Stimulated activated CD4-positive, alpha-beta T cell treated with anti-CD3 and anti-CD28 coated beads, TNF-alpha, amount 100 ng/mL, for 1 hour (primary cell): ENCODE results near the gene TBC1D14.

Experiments used
- DNase-seq, 3 donors: peaks; one replicate each; pipeline ENCODE4 v3.0.0-alpha.2; 2020; ENCODE audit warnings: low read depth in 3 of 3, low spot score in 1 of 3

TBC1D14 gene

DNA sequence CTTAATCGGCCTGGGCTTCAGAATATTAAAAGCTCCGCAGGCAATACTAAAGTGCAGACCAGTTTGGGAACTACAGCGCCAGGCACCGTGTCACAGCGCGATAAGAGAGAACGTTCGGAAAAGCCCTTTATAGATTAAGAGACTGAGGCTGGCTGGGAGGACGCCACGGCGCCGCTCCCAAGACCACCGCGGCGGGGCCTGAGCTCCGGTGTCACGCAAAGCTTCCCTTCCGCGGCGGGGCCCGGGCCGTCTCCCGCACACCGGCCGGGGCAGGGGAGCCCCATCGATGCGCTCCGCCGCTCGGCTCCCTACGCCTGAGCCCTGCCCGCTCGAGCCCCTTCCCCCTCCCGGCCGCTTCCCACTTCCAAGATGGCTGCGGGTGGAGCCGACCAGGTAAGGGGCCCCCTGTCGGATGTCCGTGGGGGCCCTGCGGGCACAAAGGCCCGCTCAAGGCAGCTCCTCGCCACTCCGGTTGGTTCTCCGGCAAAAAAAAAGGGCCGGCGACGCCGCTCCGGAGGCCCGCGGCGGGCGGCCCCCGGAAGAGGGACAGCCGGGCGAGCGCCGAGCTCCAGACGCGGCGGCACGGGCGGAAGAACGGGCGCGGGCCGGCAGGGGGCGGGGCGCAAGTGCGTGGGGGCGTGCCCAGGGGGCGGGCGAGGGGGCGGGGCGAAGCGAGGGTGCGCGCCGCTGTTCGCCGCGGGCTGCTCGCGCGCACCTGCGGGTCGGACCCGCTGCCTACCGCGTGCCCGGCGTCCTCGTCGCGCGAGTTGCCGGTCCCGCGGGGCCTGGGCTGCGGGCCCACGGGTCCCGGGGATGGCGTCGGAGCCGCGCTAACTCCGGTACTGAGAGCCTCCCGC is at the start of gene TBC1D14:
Gene TBC1D14, plus strand, starts transcription at position 714 of the 857 bp plus-strand sequence. CDS start 13,564 bp downstream, outside the sequence.
- DNase-seq, result peak; percentile 70 to 84 (median 76)

DNA sequence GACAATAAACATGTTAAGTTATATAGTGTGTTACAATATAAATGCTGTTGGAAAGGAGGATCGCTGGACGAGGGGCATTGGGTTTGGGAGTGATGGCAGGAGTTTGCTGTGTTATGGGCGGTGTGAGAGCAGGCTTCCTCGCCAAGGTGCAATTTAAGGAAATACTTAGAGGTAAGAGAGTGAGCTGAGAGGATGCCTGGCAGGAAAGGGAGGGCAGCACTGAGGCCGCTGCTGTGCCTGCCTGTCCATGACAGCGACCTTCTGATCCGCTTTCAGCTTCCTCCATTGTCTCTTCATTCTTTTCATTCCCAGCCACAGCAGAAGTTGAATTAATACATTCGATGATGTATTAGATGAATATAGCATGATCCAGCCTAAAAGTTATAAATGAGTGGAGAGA is 41.2 kb upstream of the TBC1D14 start:
- no peak for DNase-seq

GRCh38 chr4:6869944-6870343 is 39.7 kb upstream of the TBC1D14 start:
- DNase-seq, result no peak

GRCh38 chr4:6873291-6873690 is 36.3 kb upstream of the TBC1D14 start:
- no peak for DNase-seq

GRCh38 chr4:6873792-6874461 is 35.7 kb upstream of the TBC1D14 start:
- peak; percentile 54 to 72 (median 56) for DNase-seq

GRCh38 chr4:6874981-6875380 is 34.6 kb upstream of the TBC1D14 start:
- DNase-seq, result no peak

GRCh38 chr4:6875431-6875831 is 34.2 kb upstream of the TBC1D14 start:
- no peak for DNase-seq

- no peak for DNase-seq
These were observed 33.2 kb upstream of the TBC1D14 start for GRCh38 chr4:6876440-6876839.

DNA sequence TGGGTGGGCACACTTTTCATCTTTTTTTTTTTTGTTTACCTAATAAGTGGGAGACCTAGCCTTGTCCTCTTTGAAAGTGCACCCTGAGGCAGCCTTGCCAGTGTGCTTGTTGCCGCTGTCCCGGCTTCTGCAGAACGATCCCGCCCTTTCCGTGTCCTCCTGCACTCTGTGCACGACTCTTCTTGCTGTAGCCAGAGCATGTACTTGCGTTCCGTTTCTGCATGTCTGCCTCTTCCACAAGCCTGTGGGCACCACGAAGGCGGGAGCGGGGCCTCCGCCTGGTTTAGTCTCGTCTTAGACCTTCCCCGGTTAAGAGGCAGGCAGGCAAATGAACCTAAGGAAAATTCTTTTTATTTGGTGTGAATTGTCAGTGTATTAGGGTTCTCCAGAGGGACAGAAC is 32.6 kb upstream of the TBC1D14 start:
- no peak for DNase-seq

GRCh38 chr4:6878451-6879059 is 31.1 kb upstream of the TBC1D14 start:
- no peak for DNase-seq

DNA sequence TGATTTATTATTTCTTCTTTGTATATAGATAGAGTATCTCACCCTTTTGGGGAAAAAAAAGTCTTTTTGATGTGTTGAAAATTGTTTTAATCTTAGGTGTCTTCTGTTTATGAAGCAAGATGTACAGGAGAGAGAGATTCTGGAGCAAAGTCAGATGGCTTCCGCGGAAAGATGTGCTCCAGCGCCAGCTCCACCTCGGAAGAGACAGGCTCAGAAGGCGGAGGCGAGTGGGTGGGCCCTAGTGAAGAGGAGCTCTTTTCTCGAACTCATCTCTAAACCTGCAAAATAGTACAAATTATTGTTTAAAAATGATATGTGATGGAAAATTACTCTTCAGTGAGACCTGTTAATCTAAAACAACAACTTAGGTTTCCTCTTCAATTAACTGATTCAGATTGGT is 28.9 kb upstream of the TBC1D14 start:
- no peak for DNase-seq

DNA sequence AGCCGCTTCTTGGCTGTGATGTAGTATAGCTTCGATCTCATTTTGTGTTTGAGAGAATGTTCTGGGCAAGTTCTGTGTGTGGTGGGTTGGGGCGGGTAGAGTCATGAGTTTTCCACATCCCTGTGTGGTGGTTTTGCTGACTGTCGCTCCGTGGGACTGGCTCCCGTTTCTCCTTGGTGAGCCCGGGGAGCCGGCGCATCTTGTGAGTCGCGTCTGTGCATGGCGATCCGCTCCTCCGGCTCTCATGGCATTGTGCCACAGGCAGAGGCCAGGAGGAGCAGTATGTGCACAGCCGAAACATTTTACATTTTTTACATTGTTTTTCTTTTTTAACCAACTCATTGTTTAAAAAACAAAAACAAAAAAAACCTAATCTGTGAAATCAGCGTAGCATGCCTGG is 27.7 kb upstream of the TBC1D14 start:
- no peak for DNase-seq

DNA sequence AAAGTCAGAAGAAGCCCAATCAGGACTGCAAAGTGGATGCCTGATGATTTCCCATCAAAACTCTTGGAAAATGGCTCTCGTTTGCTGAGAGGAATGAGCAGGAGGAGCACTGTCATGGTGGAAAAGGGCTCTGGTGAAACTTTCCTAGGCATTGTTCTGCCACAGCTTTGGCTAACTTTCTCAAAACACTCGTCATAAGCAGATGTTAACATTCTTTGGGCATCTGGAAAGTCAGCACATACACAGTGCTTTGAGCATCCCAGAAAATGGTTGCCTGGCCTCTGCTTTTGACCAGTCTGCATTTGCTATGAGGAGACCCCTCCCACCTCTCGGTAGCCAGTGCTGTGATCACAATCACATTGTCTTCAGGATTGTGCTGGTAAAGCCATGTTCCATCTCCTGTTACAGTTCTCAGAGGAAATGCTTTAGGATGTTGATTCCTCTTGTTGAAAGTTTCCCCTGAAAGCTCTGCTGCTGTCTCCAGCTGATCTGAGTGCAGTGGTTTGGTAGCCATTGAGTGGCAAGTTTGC is 25.2 kb upstream of the TBC1D14 start:
- DNase-seq, result no peak

DNA sequence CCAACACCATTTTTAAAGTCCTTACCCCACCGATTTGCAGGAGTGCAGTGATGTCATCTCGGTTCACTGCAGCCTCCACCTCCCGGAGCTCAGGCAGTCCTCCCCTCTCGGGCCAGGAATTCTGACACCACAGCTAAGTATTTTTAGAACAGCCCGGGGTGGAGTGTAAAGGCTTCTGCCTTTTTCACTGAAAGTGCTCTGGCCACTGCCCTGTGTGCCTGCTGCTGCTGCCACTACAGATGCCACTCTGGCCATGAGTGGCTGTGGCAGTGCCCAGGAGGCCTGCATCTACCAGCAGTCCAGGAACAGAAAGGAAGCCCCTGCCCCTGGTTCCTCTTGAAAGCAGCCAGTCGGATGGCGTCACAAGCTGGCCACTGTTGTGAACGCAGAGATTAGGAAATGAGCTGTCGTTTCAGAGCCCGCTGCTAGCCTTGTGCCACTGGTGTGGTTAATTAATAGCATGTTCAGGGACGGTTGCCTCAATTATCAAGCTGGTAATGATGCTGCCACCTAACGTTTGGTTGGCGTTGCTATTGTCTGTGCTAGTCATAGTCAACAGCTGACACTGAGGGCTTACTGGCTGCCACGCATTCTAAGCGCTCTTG is 23.6 kb upstream of the TBC1D14 start:
- DNase-seq, result no peak

GRCh38 chr4:6886886-6887285 is 22.7 kb upstream of the TBC1D14 start:
- DNase-seq, result no peak

GRCh38 chr4:6887591-6888371 is 21.8 kb upstream of the TBC1D14 start:
- DNase-seq, result no peak

DNA sequence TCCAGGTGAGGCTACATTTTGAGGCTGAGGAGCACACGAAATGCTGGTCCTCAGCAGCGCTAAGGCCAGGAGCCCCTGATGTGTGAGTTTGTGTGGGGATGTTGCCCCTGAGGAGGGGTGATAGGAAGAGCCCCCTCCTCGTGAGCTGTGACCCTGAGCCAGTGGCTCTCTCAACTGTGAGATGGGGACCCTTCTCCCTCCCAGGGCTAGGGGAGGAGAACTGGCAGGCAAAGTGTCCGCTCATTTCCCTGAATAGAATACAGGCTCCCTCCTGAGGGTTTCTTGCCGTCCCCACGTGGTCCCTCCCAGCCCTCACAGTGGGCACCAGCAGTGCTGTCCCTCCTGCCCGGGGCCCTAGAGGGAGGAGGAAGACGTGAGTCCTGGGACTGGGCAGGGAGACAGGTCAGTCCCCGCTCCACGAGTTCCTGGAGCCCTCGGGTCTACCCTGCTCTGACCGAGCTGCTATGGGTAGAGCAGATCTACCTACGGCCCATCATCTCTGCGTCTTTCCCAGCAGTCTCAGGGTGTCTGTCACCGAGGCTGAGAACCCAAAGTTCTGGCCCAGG is 21.0 kb upstream of the TBC1D14 start:
- no peak for DNase-seq

- no peak for DNase-seq
These were observed 20.4 kb upstream of the TBC1D14 start for GRCh38 chr4:6889101-6889735.

DNA sequence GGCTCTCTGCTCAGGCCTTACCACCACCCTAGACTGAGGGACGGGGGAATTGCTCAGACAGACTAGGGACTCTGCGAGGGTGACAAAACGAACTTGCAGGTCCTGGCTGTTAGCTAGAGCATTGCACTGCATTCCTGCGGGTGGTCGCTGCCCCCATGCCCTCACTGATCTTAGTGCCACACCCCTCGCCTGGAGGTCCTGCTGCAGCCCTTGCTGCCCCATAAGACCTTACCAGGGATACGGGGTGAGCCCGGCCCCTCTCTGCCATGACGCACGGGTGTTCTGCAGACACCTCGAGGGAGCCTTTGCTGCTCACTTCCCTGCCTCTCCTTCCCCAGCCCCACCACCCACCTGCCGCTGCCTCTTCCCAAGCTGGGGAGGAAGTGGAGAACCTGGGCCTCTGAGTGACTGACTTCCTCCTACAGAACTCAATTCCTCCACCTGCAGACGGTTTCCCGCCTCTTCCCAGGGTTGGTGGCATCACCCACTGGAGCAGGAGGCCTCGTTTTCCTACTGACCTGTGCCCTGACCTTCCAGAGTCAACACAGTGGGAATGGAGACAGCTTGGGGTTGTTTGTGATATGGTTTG is 19.8 kb upstream of the TBC1D14 start:
- no peak for DNase-seq
